ENCODE data around the gene NEDD4L. TPM values are rescaled to one million over a fixed set of nuclear protein-coding genes. Genes with fewer than 3 reads are reported as not detected.

Gene NEDD4L
- total RNA-seq, 2 donors from 2014 or later: 149 to 212 TPM

- Histone ChIP-seq H3K27ac (peak overlapping the region; percentile 69), H3K36me3 (no peaks in the 10 kb centered on the region), H3K9ac (ENCODE audit: low read depth in 2 of 2, low read length in 2 of 2) (no peak overlapping the region), H3K4me3 (no peak overlapping the region), H3K9me3 (no peaks in the 10 kb centered on the region), H3K27me3 (no peaks in the 10 kb centered on the region), H3K4me1 (peaks cover 14% of the 10 kb centered on the region)
- intact Hi-C loops (cut with DNase I): no loop called here
- DNase-seq: no peak
- TF ChIP-seq CTCF (IDR thresholded peaks at IDR 0.05): no peak
These were observed 49.3 kb downstream of the NEDD4L start for GRCh38 chr18:58093311-58093803.

GRCh38 chr18:58095222-58095621 is 51.2 kb downstream of the NEDD4L start:
- intact Hi-C loops (cut with DNase I): no loop called here
- DNase-seq: no peak
- H3K36me3 ChIP-seq: no peaks in the 10 kb centered on the region
- H3K9ac ChIP-seq (ENCODE audit: low read depth in 2 of 2, low read length in 2 of 2): no peak overlapping the region
- no peaks in the 10 kb centered on the region for H3K27me3 ChIP-seq
- H3K9me3 ChIP-seq: no peaks in the 10 kb centered on the region
- H3K4me3 ChIP-seq: no peak overlapping the region
- no peak for TF ChIP-seq CTCF (IDR thresholded peaks at IDR 0.05)
- no peak overlapping the region for H3K27ac ChIP-seq
- peaks cover 14% of the 10 kb centered on the region for H3K4me1 ChIP-seq

GRCh38 chr18:58095655-58096054 is 51.6 kb downstream of the NEDD4L start:
- Histone ChIP-seq H3K36me3 (no peaks in the 10 kb centered on the region), H3K9me3 (no peaks in the 10 kb centered on the region), H3K4me3 (no peak overlapping the region), H3K4me1 (peaks cover 14% of the 10 kb centered on the region), H3K9ac (ENCODE audit: low read depth in 2 of 2, low read length in 2 of 2) (no peak overlapping the region), H3K27me3 (no peaks in the 10 kb centered on the region), H3K27ac (no peak overlapping the region)
- DNase-seq: no peak
- intact Hi-C loops (cut with DNase I): no loop called here
- TF ChIP-seq CTCF (IDR thresholded peaks at IDR 0.05): no peak

- Histone ChIP-seq H3K4me1 (peaks cover 11% of the 10 kb centered on the region), H3K27me3 (no peaks in the 10 kb centered on the region), H3K36me3 (no peaks in the 10 kb centered on the region), H3K9me3 (no peaks in the 10 kb centered on the region), H3K27ac (peak overlapping the region; percentile 51), H3K4me3 (no peak overlapping the region), H3K9ac (ENCODE audit: low read depth in 2 of 2, low read length in 2 of 2) (peak overlapping the region in 1 of 2 donors; percentile 8)
- DNase-seq: no peak
- TF ChIP-seq CTCF (IDR thresholded peaks at IDR 0.05): no peak
- intact Hi-C loops (cut with DNase I): no loop called here
These were observed 52.6 kb downstream of the NEDD4L start for GRCh38 chr18:58096658-58097057.

GRCh38 chr18:58097121-58097906 is 53.3 kb downstream of the NEDD4L start:
- Histone ChIP-seq H3K36me3 (no peaks in the 10 kb centered on the region), H3K27me3 (no peaks in the 10 kb centered on the region), H3K4me3 (no peak overlapping the region), H3K27ac (peak overlapping the region; percentile 51), H3K9me3 (no peaks in the 10 kb centered on the region), H3K4me1 (peaks cover 11% of the 10 kb centered on the region), H3K9ac (ENCODE audit: low read depth in 2 of 2, low read length in 2 of 2) (peak overlapping the region in 1 of 2 donors; percentile 8)
- intact Hi-C loops (cut with DNase I): no loop called here
- DNase-seq: no peak
- TF ChIP-seq CTCF (IDR thresholded peaks at IDR 0.05): no peak

All from colonic mucosa (tissue), 4 donors.